ENCODE data around the gene ITPKA. TPM values are rescaled to one million over a fixed set of nuclear protein-coding genes. Genes with fewer than 3 reads are reported as not detected.

ITPKA gene
- total RNA-seq, 1 donor from 2014 or later: 1.1 TPM

DNA sequence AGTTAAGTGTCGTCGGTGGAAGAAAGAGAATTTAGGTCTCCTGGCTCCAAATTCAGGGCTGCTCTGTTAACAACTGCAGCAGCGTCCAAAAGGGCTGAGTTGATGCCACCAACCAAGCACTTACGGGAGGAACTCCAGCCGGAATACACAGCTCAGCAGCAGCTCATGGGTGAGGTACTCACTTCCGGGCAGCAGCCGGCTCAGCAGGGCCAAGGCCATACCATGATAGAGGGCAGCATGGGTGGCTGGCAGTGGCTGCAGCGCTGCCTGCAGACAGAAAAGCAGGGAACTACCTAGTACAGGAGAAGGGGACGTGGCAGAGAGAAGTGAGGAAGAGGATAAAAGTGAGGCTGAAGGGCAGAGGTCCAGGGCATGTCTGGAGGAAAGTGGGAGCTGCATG lies 27.9 kb downstream of the ITPKA start:
- H3K27ac Mint-ChIP-seq (ENCODE audit: unreplicated experiment): no peak overlapping the region
- H3K27me3 Mint-ChIP-seq (ENCODE audit: unreplicated experiment): no peaks in the 10 kb centered on the region
- H3K36me3 Mint-ChIP-seq (ENCODE audit: unreplicated experiment): no peaks in the 10 kb centered on the region
- H3K4me3 Mint-ChIP-seq (ENCODE audit: unreplicated experiment): no peak overlapping the region
- no peaks in the 10 kb centered on the region for H3K9me3 Mint-ChIP-seq (ENCODE audit: unreplicated experiment)
- no peak for DNase-seq
- TF ChIP-seq, protein P1, sequence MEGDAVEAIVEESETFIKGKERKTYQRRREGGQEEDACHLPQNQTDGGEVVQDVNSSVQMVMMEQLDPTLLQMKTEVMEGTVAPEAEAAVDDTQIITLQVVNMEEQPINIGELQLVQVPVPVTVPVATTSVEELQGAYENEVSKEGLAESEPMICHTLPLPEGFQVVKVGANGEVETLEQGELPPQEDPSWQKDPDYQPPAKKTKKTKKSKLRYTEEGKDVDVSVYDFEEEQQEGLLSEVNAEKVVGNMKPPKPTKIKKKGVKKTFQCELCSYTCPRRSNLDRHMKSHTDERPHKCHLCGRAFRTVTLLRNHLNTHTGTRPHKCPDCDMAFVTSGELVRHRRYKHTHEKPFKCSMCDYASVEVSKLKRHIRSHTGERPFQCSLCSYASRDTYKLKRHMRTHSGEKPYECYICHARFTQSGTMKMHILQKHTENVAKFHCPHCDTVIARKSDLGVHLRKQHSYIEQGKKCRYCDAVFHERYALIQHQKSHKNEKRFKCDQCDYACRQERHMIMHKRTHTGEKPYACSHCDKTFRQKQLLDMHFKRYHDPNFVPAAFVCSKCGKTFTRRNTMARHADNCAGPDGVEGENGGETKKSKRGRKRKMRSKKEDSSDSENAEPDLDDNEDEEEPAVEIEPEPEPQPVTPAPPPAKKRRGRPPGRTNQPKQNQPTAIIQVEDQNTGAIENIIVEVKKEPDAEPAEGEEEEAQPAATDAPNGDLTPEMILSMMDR (IDR thresholded peaks at IDR 0.05; ENCODE audit: partially characterized antibody, unreplicated experiment): no peak
- no peaks in the 10 kb centered on the region for H3K4me1 Mint-ChIP-seq (ENCODE audit: low read depth, unreplicated experiment)

DNA sequence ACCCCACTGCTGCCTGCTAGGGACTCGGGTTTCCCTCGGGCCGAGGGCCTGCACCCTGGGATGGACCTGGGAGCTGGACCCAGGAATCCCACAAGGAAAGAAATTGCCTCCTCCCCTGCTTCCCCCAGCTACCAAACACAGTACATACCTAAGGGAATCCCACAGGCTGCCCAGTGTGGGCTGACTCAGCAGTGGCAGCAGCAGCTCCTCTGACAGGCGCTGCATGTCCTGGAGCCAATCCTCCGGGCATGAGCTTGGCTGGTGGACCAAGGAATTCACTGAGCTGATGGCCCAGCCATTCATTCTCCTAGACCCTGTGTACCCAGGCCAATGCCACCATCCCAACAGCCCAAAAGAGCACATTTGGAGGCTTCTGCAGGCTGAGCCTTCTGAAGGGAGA lies 29.4 kb downstream of the ITPKA start:
- Mint-ChIP-seq H3K27ac (ENCODE audit: unreplicated experiment) (no peak overlapping the region), H3K4me1 (ENCODE audit: low read depth, unreplicated experiment) (no peaks in the 10 kb centered on the region), H3K36me3 (ENCODE audit: unreplicated experiment) (no peaks in the 10 kb centered on the region), H3K27me3 (ENCODE audit: unreplicated experiment) (no peaks in the 10 kb centered on the region), H3K4me3 (ENCODE audit: unreplicated experiment) (no peak overlapping the region), H3K9me3 (ENCODE audit: unreplicated experiment) (no peaks in the 10 kb centered on the region)
- no peak for DNase-seq
- TF ChIP-seq, protein P1 (IDR thresholded peaks at IDR 0.05; ENCODE audit: partially characterized antibody, unreplicated experiment): no peak

DNA sequence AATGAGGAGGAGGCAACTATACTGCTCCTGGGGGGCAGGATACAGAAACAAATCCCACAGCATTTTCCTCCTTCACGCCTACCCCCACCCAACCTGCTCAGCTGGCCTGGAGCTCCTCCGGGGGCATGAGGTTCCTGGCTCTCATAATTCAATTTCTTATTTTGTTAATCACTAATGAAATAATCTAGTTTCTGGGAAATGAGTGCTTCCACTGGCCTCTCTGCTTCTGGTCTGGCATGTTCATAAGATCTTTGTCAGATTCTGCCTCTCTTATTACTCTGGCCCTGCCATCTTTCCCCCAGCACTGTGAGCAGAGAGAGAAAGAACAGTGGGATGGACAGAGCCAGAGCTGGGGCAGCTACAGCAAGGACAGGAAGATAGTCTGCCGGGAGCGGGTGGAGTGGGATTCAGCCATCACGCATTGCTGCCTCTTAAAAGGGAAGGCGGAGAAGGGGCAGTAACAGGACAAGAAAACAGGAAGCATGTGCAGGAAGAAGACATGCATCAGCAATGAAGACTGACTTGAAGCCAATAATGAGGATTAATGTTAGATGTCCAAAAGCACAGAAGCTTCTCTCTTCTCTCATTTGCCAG lies 36.8 kb downstream of the ITPKA start:
- Mint-ChIP-seq H3K27ac (ENCODE audit: unreplicated experiment) (no peak overlapping the region), H3K4me3 (ENCODE audit: unreplicated experiment) (no peak overlapping the region), H3K36me3 (ENCODE audit: unreplicated experiment) (peaks cover 10% of the 10 kb centered on the region), H3K27me3 (ENCODE audit: unreplicated experiment) (peaks cover 5% of the 10 kb centered on the region), H3K9me3 (ENCODE audit: unreplicated experiment) (peaks cover 2% of the 10 kb centered on the region), H3K4me1 (ENCODE audit: low read depth, unreplicated experiment) (no peaks in the 10 kb centered on the region)
- DNase-seq: no peak
- TF ChIP-seq, protein P1 (IDR thresholded peaks at IDR 0.05; ENCODE audit: partially characterized antibody, unreplicated experiment): no peak

DNA sequence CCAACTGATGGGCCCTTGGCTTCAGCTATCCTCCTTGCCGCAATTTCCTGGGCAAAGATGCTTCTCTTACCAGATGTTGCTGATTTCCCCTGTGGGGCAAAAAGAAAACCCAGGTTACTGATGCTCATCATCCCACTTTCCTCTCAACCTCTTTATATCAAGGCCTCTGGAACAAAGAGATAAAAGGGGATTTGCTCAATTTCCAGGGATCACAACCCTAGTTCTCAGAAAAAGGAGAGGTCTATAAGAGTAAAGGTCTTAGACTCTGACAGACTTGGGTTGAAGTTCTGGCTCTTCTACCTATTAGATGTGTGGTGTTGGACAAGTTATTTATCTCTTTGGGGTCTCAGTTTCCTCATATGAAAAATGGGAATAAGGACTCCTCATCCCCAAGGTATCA lies 41.9 kb downstream of the ITPKA start:
- H3K27ac Mint-ChIP-seq (ENCODE audit: unreplicated experiment): no peak overlapping the region
- TF ChIP-seq, protein P1 (IDR thresholded peaks at IDR 0.05; ENCODE audit: partially characterized antibody, unreplicated experiment): no peak
- no peak for DNase-seq
- peaks cover 4% of the 10 kb centered on the region for H3K27me3 Mint-ChIP-seq (ENCODE audit: unreplicated experiment)
- peaks cover 3% of the 10 kb centered on the region for H3K36me3 Mint-ChIP-seq (ENCODE audit: unreplicated experiment)
- no peaks in the 10 kb centered on the region for H3K4me1 Mint-ChIP-seq (ENCODE audit: low read depth, unreplicated experiment)
- no peaks in the 10 kb centered on the region for H3K9me3 Mint-ChIP-seq (ENCODE audit: unreplicated experiment)
- H3K4me3 Mint-ChIP-seq (ENCODE audit: unreplicated experiment): no peak overlapping the region

DNA sequence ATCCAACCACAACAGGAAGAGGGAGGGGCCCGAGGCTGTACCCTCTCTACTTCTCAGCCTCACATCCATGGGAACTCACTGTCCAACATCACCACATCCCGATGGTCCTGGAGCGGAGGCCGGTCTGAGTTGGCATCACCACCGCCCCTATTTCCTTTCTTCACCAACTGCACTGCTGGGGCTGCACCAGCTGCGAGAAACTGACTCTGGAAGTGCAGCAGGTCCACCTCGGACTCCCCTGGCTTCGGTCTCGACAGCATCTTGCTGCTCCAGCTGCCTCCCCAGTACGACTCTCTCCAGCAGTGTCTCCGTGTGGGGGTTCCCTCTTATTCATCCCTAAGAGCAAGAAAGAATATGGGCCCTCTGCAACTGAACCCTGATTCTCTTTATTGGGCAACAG lies 43.2 kb downstream of the ITPKA start:
- no peak overlapping the region for H3K4me3 Mint-ChIP-seq (ENCODE audit: unreplicated experiment)
- DNase-seq: no peak
- H3K27ac Mint-ChIP-seq (ENCODE audit: unreplicated experiment): no peak overlapping the region
- H3K4me1 Mint-ChIP-seq (ENCODE audit: low read depth, unreplicated experiment): no peaks in the 10 kb centered on the region
- TF ChIP-seq, protein P1 (IDR thresholded peaks at IDR 0.05; ENCODE audit: partially characterized antibody, unreplicated experiment): no peak
- peaks cover 2% of the 10 kb centered on the region for H3K27me3 Mint-ChIP-seq (ENCODE audit: unreplicated experiment)
- no peaks in the 10 kb centered on the region for H3K9me3 Mint-ChIP-seq (ENCODE audit: unreplicated experiment)
- peaks cover 3% of the 10 kb centered on the region for H3K36me3 Mint-ChIP-seq (ENCODE audit: unreplicated experiment)
